ENCODE results near the gene TSHZ1.

The TSHZ1 gene

DNA sequence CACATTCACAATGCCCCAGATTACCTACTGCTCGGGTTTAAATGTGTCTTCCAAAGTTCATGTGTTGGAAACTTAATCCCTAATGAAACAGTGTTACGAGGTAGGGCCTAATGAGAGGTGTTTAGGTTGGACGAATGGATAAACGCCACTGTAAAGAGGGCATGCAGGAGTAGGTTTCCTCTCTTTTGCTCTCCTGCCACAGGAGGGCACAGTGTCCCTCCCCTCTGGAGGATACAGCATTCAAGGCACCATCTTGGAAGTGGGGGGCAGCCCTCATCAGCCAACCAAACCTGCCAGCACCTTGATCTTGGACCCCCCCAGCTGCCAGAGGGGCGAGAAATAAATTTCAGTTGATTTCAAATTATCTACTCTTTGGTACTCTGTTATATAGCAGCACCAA is 103.5 kb downstream of the TSHZ1 start:
- no peak overlapping the region for H3K4me3 ChIP-seq (ENCODE audit: low read length)
- H3K9me3 ChIP-seq (ENCODE audit: insufficient read depth, low read length), result 0 out of 2 replicates have a peak, but pooled peaks cover under 1% of the 10 kb centered on the region
- no peak overlapping the region for H3K27ac ChIP-seq (ENCODE audit: low read length)
- peaks cover 48% of the 10 kb centered on the region for H3K4me1 ChIP-seq (ENCODE audit: low read length)
- H3K4me2 ChIP-seq (ENCODE audit: low read length), result no peak overlapping the region
- H3K27me3 ChIP-seq (ENCODE audit: low read depth, low read length), result no peaks in the 10 kb centered on the region
- H3K79me2 ChIP-seq (ENCODE audit: low read length), result no peaks in the 10 kb centered on the region
- TF ChIP-seq EZH2phosphoT487 (IDR thresholded peaks at IDR 0.05; ENCODE audit: low read depth), result no peak
- TF ChIP-seq, protein P1, sequence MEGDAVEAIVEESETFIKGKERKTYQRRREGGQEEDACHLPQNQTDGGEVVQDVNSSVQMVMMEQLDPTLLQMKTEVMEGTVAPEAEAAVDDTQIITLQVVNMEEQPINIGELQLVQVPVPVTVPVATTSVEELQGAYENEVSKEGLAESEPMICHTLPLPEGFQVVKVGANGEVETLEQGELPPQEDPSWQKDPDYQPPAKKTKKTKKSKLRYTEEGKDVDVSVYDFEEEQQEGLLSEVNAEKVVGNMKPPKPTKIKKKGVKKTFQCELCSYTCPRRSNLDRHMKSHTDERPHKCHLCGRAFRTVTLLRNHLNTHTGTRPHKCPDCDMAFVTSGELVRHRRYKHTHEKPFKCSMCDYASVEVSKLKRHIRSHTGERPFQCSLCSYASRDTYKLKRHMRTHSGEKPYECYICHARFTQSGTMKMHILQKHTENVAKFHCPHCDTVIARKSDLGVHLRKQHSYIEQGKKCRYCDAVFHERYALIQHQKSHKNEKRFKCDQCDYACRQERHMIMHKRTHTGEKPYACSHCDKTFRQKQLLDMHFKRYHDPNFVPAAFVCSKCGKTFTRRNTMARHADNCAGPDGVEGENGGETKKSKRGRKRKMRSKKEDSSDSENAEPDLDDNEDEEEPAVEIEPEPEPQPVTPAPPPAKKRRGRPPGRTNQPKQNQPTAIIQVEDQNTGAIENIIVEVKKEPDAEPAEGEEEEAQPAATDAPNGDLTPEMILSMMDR (IDR thresholded peaks at IDR 0.05; ENCODE audit: low read depth, low read length), result peak; percentile 50
- no peaks in the 10 kb centered on the region for H4K20me1 ChIP-seq (ENCODE audit: insufficient read depth, low read length)
- peaks cover 17% of the 10 kb centered on the region for H3K36me3 ChIP-seq (replicated peaks; ENCODE audit: low read depth, low read length)
- H3K9ac ChIP-seq (ENCODE audit: low read length), result no peak overlapping the region
- H2AFZ ChIP-seq (ENCODE audit: low read depth, low read length), result no peak overlapping the region

DNA sequence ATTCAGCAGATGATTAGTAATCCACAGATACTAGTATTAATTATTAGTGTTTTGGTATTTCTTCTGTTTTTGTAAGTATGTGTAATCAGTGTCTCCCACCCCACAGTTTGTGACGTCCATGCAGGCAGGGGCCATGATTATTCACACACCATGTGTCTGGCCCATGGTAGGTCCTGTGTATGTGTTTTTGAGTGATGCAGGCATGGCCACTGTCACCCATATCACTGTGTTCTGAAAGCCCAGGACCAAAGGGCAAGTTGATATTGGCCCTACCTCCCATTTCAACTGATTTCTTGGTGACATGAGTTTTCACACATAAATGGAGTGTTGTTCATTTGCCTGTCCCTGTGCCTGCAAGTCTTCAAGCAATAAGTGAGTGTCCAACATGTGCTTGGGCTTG is 104.0 kb downstream of the TSHZ1 start:
- Histone ChIP-seq H3K79me2 (ENCODE audit: low read length) (no peaks in the 10 kb centered on the region), H3K4me3 (ENCODE audit: low read length) (no peak overlapping the region), H2AFZ (ENCODE audit: low read depth, low read length) (peak overlapping the region; percentile 9; the same call in 1 of the 2 replicates), H4K20me1 (ENCODE audit: insufficient read depth, low read length) (no peaks in the 10 kb centered on the region), H3K9me3 (ENCODE audit: insufficient read depth, low read length) (no peaks in the 10 kb centered on the region), H3K4me1 (ENCODE audit: low read length) (peaks cover 53% of the 10 kb centered on the region), H3K27ac (ENCODE audit: low read length) (no peak overlapping the region), H3K27me3 (ENCODE audit: low read depth, low read length) (no peaks in the 10 kb centered on the region), H3K4me2 (ENCODE audit: low read length) (no peak overlapping the region), H3K9ac (ENCODE audit: low read length) (no peak overlapping the region), H3K36me3 (replicated peaks; ENCODE audit: low read depth, low read length) (peaks cover 14% of the 10 kb centered on the region)
- no peak for TF ChIP-seq EZH2phosphoT487 (IDR thresholded peaks at IDR 0.05; ENCODE audit: low read depth)
- TF ChIP-seq, protein P1 (IDR thresholded peaks at IDR 0.05; ENCODE audit: low read depth, low read length), result no peak

DNA sequence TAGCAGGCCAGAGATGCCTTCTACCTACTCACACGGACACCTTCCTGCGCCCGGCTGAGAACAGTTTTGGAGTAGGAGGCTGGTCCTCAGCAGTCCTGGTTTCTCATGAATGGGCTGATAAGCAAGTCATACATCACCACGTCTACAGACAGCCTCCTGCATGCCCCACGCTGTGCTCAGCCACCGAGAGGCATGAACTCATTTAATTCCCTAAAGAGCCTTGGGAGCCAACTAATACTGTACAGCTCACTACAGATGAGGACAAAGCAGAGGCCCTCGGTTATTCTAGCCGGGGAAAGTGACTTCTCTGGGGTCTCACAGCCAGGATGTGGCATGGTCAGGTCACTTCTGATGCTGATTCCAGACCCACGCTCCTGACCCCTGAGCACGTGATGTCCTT is 105.6 kb downstream of the TSHZ1 start:
- Histone ChIP-seq H3K36me3 (replicated peaks; ENCODE audit: low read depth, low read length) (peaks cover 14% of the 10 kb centered on the region), H2AFZ (ENCODE audit: low read depth, low read length) (no peak overlapping the region), H3K79me2 (ENCODE audit: low read length) (no peaks in the 10 kb centered on the region), H3K27me3 (ENCODE audit: low read depth, low read length) (no peaks in the 10 kb centered on the region), H3K9ac (ENCODE audit: low read length) (peak overlapping the region; percentile 86; the same call in 1 of the 2 replicates), H3K9me3 (ENCODE audit: insufficient read depth, low read length) (no peaks in the 10 kb centered on the region), H3K4me3 (ENCODE audit: low read length) (no peak overlapping the region), H4K20me1 (ENCODE audit: insufficient read depth, low read length) (no peaks in the 10 kb centered on the region), H3K27ac (ENCODE audit: low read length) (peak overlapping the region; percentile 87), H3K4me2 (ENCODE audit: low read length) (no peak overlapping the region), H3K4me1 (ENCODE audit: low read length) (peaks cover 62% of the 10 kb centered on the region)
- TF ChIP-seq EZH2phosphoT487 (IDR thresholded peaks at IDR 0.05; ENCODE audit: low read depth), result no peak
- TF ChIP-seq, protein P1 (IDR thresholded peaks at IDR 0.05; ENCODE audit: low read depth, low read length), result no peak

DNA sequence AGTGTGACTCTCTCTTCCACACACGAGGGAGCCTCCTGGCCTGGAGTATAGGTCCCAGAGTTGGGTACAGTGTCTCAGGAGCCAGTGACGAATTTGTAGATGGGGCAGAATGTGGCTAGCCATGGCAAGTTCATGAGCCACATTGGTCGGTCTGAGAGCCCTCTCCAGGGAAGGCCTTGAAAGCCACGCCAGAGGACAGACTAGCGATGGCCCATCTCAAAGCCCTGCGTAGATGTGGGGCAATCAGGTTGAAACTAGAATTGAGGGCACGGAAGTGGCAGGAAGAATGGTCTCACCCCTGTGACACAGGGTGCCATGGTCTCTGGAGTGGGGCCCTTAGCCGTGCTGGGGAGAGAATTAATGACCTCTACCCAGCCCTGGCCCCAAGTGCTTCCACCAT is 106.2 kb downstream of the TSHZ1 start:
- Histone ChIP-seq H3K79me2 (ENCODE audit: low read length) (no peaks in the 10 kb centered on the region), H2AFZ (ENCODE audit: low read depth, low read length) (peak overlapping the region; percentile 2; the same call in 1 of the 2 replicates), H3K4me3 (ENCODE audit: low read length) (peak overlapping the region; percentile 65), H4K20me1 (ENCODE audit: insufficient read depth, low read length) (no peaks in the 10 kb centered on the region), H3K9ac (ENCODE audit: low read length) (peak overlapping the region; percentile 86), H3K36me3 (replicated peaks; ENCODE audit: low read depth, low read length) (peaks cover 14% of the 10 kb centered on the region), H3K4me1 (ENCODE audit: low read length) (peaks cover 59% of the 10 kb centered on the region), H3K4me2 (ENCODE audit: low read length) (peak overlapping the region; percentile 84), H3K27ac (ENCODE audit: low read length) (peak overlapping the region; percentile 87), H3K27me3 (ENCODE audit: low read depth, low read length) (no peaks in the 10 kb centered on the region), H3K9me3 (ENCODE audit: insufficient read depth, low read length) (no peaks in the 10 kb centered on the region)
- TF ChIP-seq, protein P1 (IDR thresholded peaks at IDR 0.05; ENCODE audit: low read depth, low read length), result no peak
- no peak for TF ChIP-seq EZH2phosphoT487 (IDR thresholded peaks at IDR 0.05; ENCODE audit: low read depth)

All from OCI-LY3 (cell line).